Fibroblast of villous mesenchyme (primary cell): ENCODE results near the gene MRPS18B. TPM values are rescaled to one million over a fixed set of nuclear protein-coding genes. Genes with fewer than 3 reads are reported as not detected.
"Not testable (repeated sequence)": the region's sequence is repeated elsewhere in the genome, so short reads cannot be mapped to it uniquely, and the experiment has no call there.

Experiments
- DNase-seq: peaks from one replicate; pipeline ENCODE4 v3.0.0-alpha.2; 2010; ENCODE audit warnings: low read depth
- H3K4me3 ChIP-seq: 2 replicates; pipeline ENCODE4 v1.5.1; 2011; ENCODE audit warnings: low read depth, mild to moderate bottlenecking, low read length
- small RNA-seq: library from RNA; depleted of rRNA; stranded (forward); fragments of <200 nt; gene quantifications from one replicate; pipeline ENCODE3, GENCODE V24; 2012
- total RNA-seq: library from RNA; depleted of rRNA; stranded (reverse); fragments of >200 nt; gene quantifications from 2 replicates; pipeline ENCODE4 v1.2.3, GENCODE V29; 2012
- TF ChIP-seq, protein P1 (sequence below): IDR thresholded peaks from 2 replicates; pipeline ENCODE4 v1.5.1; 2012; ENCODE audit warnings: low read depth, mild to moderate bottlenecking, low read length; ENCODE audit not compliant: insufficient read depth

The MRPS18B gene
- total RNA-seq, 1 donor = 79.5 TPM

- H3K4me3 ChIP-seq = no peak overlapping the region
- no peak for DNase-seq
- TF ChIP-seq, protein P1, sequence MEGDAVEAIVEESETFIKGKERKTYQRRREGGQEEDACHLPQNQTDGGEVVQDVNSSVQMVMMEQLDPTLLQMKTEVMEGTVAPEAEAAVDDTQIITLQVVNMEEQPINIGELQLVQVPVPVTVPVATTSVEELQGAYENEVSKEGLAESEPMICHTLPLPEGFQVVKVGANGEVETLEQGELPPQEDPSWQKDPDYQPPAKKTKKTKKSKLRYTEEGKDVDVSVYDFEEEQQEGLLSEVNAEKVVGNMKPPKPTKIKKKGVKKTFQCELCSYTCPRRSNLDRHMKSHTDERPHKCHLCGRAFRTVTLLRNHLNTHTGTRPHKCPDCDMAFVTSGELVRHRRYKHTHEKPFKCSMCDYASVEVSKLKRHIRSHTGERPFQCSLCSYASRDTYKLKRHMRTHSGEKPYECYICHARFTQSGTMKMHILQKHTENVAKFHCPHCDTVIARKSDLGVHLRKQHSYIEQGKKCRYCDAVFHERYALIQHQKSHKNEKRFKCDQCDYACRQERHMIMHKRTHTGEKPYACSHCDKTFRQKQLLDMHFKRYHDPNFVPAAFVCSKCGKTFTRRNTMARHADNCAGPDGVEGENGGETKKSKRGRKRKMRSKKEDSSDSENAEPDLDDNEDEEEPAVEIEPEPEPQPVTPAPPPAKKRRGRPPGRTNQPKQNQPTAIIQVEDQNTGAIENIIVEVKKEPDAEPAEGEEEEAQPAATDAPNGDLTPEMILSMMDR = no peak
These were observed 47.5 kb downstream of the MRPS18B start for GRCh38 chr6:30664994-30665767.

GRCh38 chr6:30666300-30666699 lies 48.7 kb downstream of the MRPS18B start:
- DNase-seq, H3K4me3 ChIP-seq: not testable (repeated sequence)

GRCh38 chr6:30670760-30671527 lies 53.3 kb downstream of the MRPS18B start:
- H3K4me3 ChIP-seq = no peak overlapping the region
- TF ChIP-seq, protein P1 = peak; percentile 28
- no peak for DNase-seq

DNA sequence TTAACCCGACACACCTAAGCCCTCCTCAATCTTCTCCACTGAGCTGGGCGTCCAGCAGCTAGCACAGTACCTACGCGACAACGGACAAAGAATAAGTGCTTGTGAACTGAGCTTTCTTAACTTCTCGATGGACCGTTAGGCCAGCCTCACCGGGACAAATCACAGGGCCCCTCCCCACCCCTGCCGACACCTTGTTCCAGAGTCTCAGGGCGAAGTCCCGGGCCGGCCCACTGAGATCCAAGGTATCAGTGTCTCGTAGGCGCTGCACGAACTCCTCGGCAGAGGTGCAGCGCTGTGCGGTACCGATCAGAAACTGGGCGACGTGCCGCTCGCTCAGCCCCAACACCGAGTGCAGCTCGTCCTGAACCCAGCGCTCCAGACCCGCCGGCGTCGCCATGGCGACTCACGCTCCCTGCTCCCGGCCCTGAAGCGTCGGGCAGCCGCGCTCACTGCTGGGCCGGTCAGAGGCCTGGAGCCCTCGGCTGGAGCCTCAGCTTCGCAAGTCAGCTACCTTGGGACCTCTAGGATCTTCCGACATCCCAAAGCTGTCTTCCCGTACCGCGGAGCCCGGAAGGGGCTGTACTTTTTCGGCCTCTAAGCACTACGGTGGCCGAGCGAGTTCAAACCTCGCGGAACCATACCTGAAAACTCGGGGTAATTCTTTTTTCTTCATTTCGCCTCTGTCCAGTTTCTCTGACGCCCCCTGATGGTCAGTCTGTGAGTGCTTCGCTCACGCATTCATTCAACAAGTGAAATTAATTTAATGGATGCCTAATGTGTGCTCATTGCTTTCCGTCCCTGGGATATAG lies 55.0 kb downstream of the MRPS18B start, which contains the start of gene DHX16:
TSS of gene DHX16 (minus strand) at position 562 of the 809 bp plus-strand sequence. CDS start at position 397, 165 bp downstream.
- peak within 1 kb of the TSS; percentile 89 for H3K4me3 ChIP-seq
- TF ChIP-seq, protein P1 = peak; percentile 90
- DNase-seq = peak; percentile 99

Small RNAs within 50 kb of the gene (small RNA-seq; reads per million reads assigned to genes)
- gene MIR877 = 0.56 reads per million

Other genes with a start within 250 kb of the MRPS18B start
- gene HLA-E, start 128.3 kb upstream of the MRPS18B start, total RNA-seq = 165 and 183 TPM in 2 replicates
- 50.3 and 52.7 TPM in 2 replicates for gene GNL1, start 61.4 kb upstream of the MRPS18B start, total RNA-seq
- gene PRR3, start 60.5 kb upstream of the MRPS18B start, total RNA-seq = 5.8 and 6.0 TPM in 2 replicates
- 30.9 and 37.6 TPM in 2 replicates for gene ABCF1, start 46.4 kb upstream of the MRPS18B start, total RNA-seq
- gene PPP1R10, start 597 bp upstream of the MRPS18B start, total RNA-seq = 37.7 and 70.4 TPM in 2 replicates
- gene ATAT1, start 9.0 kb downstream of the MRPS18B start, total RNA-seq = 4.2 and 5.2 TPM in 2 replicates
- gene C6orf136, start 29.3 kb downstream of the MRPS18B start, total RNA-seq = 4.8 and 9.9 TPM in 2 replicates
- 32.0 and 32.2 TPM in 2 replicates for gene DHX16, start 55.2 kb downstream of the MRPS18B start, total RNA-seq
- 56.6 and 59.3 TPM in 2 replicates for gene PPP1R18, start 68.8 kb downstream of the MRPS18B start, total RNA-seq
- 3.5 and 5.5 TPM in 2 replicates for gene NRM, start 73.1 kb downstream of the MRPS18B start, total RNA-seq
- 3.2 and 4.7 TPM in 2 replicates for gene MDC1, start 99.4 kb downstream of the MRPS18B start, total RNA-seq
- 590 and 713 TPM in 2 replicates for gene TUBB, start 102.5 kb downstream of the MRPS18B start, total RNA-seq
- 107 and 119 TPM in 2 replicates for gene FLOT1, start 124.8 kb downstream of the MRPS18B start, total RNA-seq
- gene IER3, start 126.7 kb downstream of the MRPS18B start, total RNA-seq = 132 and 187 TPM in 2 replicates